GOT3 (cell line): ENCODE data around the gene DAAM2.

Experiments used
- DNase-seq: peaks from one replicate; lab custom pipeline; 2025; ENCODE audit warnings: mixed read lengths; lab: John Stamatoyannopoulos, UW

The DAAM2 gene

GRCh38 chr6:39908838-39909583, 116.8 kb downstream of the DAAM2 start:
- no peak for DNase-seq

- no peak for DNase-seq
Observed at GRCh38 chr6:39909701-39910100, 117.5 kb downstream of the DAAM2 start.

- DNase-seq = no peak
Observed at GRCh38 chr6:39910164-39910563, 118.0 kb downstream of the DAAM2 start.

GRCh38 chr6:39910744-39911143, 118.6 kb downstream of the DAAM2 start:
- DNase-seq = no peak

- DNase-seq = no peak
Observed at GRCh38 chr6:39911513-39912125, 119.4 kb downstream of the DAAM2 start.

- DNase-seq = no peak
Observed at GRCh38 chr6:39912446-39912845, 120.3 kb downstream of the DAAM2 start.

GRCh38 chr6:39913391-39913916, 121.3 kb downstream of the DAAM2 start:
- no peak for DNase-seq

GRCh38 chr6:39914239-39914638, 122.1 kb downstream of the DAAM2 start:
- no peak for DNase-seq

GRCh38 chr6:39915866-39916265, 123.7 kb downstream of the DAAM2 start:
- DNase-seq = no peak

- DNase-seq = no peak
Observed at GRCh38 chr6:39917329-39917728, 125.2 kb downstream of the DAAM2 start.

- DNase-seq = no peak
Observed at GRCh38 chr6:39917981-39918380, 125.8 kb downstream of the DAAM2 start.

GRCh38 chr6:39918831-39919230, 126.7 kb downstream of the DAAM2 start:
- no peak for DNase-seq

- DNase-seq = no peak
Observed at GRCh38 chr6:39920157-39920556, 128.0 kb downstream of the DAAM2 start.

GRCh38 chr6:39922821-39923220, 130.6 kb downstream of the DAAM2 start:
- DNase-seq = no peak

- DNase-seq = no peak
Observed at GRCh38 chr6:39923394-39923793, 131.2 kb downstream of the DAAM2 start.

GRCh38 chr6:39923861-39924260, 131.7 kb downstream of the DAAM2 start:
- DNase-seq = no peak

GRCh38 chr6:39924283-39924682, 132.1 kb downstream of the DAAM2 start:
- DNase-seq = no peak

- no peak for DNase-seq
Observed at GRCh38 chr6:39925191-39925930, 133.2 kb downstream of the DAAM2 start.

GRCh38 chr6:39925931-39926290, 133.7 kb downstream of the DAAM2 start:
- DNase-seq = no peak

GRCh38 chr6:39926668-39927067, 134.5 kb downstream of the DAAM2 start:
- no peak for DNase-seq

GRCh38 chr6:39927159-39927558, 135.0 kb downstream of the DAAM2 start:
- DNase-seq = no peak

- no peak for DNase-seq
Observed at GRCh38 chr6:39929039-39929732, 137.0 kb downstream of the DAAM2 start.
